ENCODE data around the gene SLC35A4. TPM values are rescaled to one million over a fixed set of nuclear protein-coding genes. Genes with fewer than 3 reads are reported as not detected.

SLC35A4 gene
- total and polyA plus RNA-seq, 2 of the 13 experiments (the other 11 are each of a cell fraction or from before 2014, with no cell fraction given) = 0.71 to 4.0 TPM

GRCh38 chr5:140575309-140575708 is 10.7 kb downstream of the SLC35A4 start (continued):
- TF ChIP-seq, protein P1, sequence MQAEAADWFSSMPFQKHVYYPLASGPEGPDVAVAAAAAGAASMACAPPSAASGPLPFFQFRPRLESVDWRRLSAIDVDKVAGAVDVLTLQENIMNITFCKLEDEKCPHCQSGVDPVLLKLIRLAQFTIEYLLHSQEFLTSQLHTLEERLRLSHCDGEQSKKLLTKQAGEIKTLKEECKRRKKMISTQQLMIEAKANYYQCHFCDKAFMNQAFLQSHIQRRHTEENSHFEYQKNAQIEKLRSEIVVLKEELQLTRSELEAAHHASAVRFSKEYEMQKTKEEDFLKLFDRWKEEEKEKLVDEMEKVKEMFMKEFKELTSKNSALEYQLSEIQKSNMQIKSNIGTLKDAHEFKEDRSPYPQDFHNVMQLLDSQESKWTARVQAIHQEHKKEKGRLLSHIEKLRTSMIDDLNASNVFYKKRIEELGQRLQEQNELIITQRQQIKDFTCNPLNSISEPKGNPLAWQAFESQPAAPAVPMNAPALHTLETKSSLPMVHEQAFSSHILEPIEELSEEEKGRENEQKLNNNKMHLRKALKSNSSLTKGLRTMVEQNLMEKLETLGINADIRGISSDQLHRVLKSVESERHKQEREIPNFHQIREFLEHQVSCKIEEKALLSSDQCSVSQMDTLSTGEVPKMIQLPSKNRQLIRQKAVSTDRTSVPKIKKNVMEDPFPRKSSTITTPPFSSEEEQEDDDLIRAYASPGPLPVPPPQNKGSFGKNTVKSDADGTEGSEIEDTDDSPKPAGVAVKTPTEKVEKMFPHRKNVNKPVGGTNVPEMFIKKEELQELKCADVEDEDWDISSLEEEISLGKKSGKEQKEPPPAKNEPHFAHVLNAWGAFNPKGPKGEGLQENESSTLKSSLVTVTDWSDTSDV (CRISPR knock-in tag; IDR thresholded peaks at IDR 0.05) = no peak
- TF ChIP-seq, protein P2, sequence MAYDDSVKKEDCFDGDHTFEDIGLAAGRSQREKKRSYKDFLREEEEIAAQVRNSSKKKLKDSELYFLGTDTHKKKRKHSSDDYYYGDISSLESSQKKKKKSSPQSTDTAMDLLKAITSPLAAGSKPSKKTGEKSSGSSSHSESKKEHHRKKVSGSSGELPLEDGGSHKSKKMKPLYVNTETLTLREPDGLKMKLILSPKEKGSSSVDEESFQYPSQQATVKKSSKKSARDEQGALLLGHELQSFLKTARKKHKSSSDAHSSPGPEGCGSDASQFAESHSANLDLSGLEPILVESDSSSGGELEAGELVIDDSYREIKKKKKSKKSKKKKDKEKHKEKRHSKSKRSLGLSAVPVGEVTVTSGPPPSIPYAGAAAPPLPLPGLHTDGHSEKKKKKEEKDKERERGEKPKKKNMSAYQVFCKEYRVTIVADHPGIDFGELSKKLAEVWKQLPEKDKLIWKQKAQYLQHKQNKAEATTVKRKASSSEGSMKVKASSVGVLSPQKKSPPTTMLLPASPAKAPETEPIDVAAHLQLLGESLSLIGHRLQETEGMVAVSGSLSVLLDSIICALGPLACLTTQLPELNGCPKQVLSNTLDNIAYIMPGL (CRISPR knock-in tag; IDR thresholded peaks at IDR 0.05; ENCODE audit: borderline replicate concordance in 1 of 2, low read depth in 1 of 2) = peak; percentile 61 to 88; a peak in 3 of 4 replicates
- TF ChIP-seq, protein P3, sequence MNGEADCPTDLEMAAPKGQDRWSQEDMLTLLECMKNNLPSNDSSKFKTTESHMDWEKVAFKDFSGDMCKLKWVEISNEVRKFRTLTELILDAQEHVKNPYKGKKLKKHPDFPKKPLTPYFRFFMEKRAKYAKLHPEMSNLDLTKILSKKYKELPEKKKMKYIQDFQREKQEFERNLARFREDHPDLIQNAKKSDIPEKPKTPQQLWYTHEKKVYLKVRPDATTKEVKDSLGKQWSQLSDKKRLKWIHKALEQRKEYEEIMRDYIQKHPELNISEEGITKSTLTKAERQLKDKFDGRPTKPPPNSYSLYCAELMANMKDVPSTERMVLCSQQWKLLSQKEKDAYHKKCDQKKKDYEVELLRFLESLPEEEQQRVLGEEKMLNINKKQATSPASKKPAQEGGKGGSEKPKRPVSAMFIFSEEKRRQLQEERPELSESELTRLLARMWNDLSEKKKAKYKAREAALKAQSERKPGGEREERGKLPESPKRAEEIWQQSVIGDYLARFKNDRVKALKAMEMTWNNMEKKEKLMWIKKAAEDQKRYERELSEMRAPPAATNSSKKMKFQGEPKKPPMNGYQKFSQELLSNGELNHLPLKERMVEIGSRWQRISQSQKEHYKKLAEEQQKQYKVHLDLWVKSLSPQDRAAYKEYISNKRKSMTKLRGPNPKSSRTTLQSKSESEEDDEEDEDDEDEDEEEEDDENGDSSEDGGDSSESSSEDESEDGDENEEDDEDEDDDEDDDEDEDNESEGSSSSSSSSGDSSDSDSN (CRISPR knock-in tag; IDR thresholded peaks at IDR 0.05) = 0 out of 2 replicates have a peak, but pooled peaks have one; percentile 23
- TF ChIP-seq FOSL2 (CRISPR knock-in tag; IDR thresholded peaks at IDR 0.05) = peak; percentile 45
- no peak for TF ChIP-seq ZNF382 (CRISPR knock-in tag; IDR thresholded peaks at IDR 0.05; ENCODE audit: borderline replicate concordance)
- TF ChIP-seq GABPB1 (CRISPR knock-in tag; IDR thresholded peaks at IDR 0.05) = no peak; the same call in 1 of the 2 replicates
- TF ChIP-seq ZNF816 (CRISPR knock-in tag; IDR thresholded peaks at IDR 0.05; ENCODE audit: borderline replicate concordance) = no peak
- no peak for TF ChIP-seq ZNF496 (CRISPR knock-in tag; IDR thresholded peaks at IDR 0.05; ENCODE audit: insufficient replicate concordance)
- TF ChIP-seq CERS6 (CRISPR knock-in tag; IDR thresholded peaks at IDR 0.05) = no peak
- no peak for TF ChIP-seq ZNF354B (CRISPR knock-in tag; IDR thresholded peaks at IDR 0.05)
- no peak for TF ChIP-seq SMARCC2 (IDR thresholded peaks at IDR 0.05)
- TF ChIP-seq PITX1 (CRISPR knock-in tag; IDR thresholded peaks at IDR 0.05) = no peak
- no peak for TF ChIP-seq THYN1 (CRISPR knock-in tag; IDR thresholded peaks at IDR 0.05; ENCODE audit: borderline replicate concordance, low read depth)
- TF ChIP-seq YEATS4 (CRISPR knock-in tag; IDR thresholded peaks at IDR 0.05; ENCODE audit: borderline replicate concordance) = no peak
- TF ChIP-seq PPARG (CRISPR knock-in tag; conservative IDR thresholded peaks at IDR 0.05) = peak; percentile 67
- no peak for TF ChIP-seq ZNF274 (CRISPR knock-in tag; IDR thresholded peaks at IDR 0.05)
- no peak for TF ChIP-seq POGZ (CRISPR knock-in tag; IDR thresholded peaks at IDR 0.05)
- no peak for TF ChIP-seq KAT7 (CRISPR knock-in tag; IDR thresholded peaks at IDR 0.05; ENCODE audit: borderline replicate concordance)
- TF ChIP-seq SIN3A (IDR thresholded peaks at IDR 0.05; ENCODE audit: borderline replicate concordance, low read depth, low read length) = no peak
- TF ChIP-seq ZBTB20 (CRISPR knock-in tag; IDR thresholded peaks at IDR 0.05; ENCODE audit: borderline replicate concordance, low read depth) = no peak
- TF ChIP-seq ZNF160 (CRISPR knock-in tag; IDR thresholded peaks at IDR 0.05) = no peak
- TF ChIP-seq SMC3 (IDR thresholded peaks at IDR 0.05; ENCODE audit: low read length) = peak; percentile 98

Measured in HepG2 (cell line).